Esophagus (tissue), 2 donors: ENCODE data around the gene HOXA4. TPM values are rescaled to one million over a fixed set of nuclear protein-coding genes. Genes with fewer than 3 reads are reported as not detected.

Experiments
- H3K27ac ChIP-seq, 2 donors: one replicate each; pipeline ENCODE4 v1.5.1; 2013; ENCODE audit warnings: low read depth in 2 of 2, mild to moderate bottlenecking in 2 of 2, inconsistent platforms in 1 of 2, low read length in 1 of 2, moderate library complexity in 1 of 2
- H3K27me3 ChIP-seq, 2 donors: one replicate each; pipeline ENCODE4 v1.6.1; 2013; ENCODE audit warnings: low read length in 2 of 2, control low read depth in 1 of 2, mild to moderate bottlenecking in 1 of 2; ENCODE audit not compliant: insufficient read depth in 2 of 2, control insufficient read depth in 1 of 2
- H3K36me3 ChIP-seq, 2 donors: one replicate each; pipeline ENCODE4 v1.6.1; 2013; ENCODE audit warnings: low read length in 1 of 2; ENCODE audit not compliant: control insufficient read depth in 2 of 2, insufficient read depth in 2 of 2
- H3K4me1 ChIP-seq, 2 donors: one replicate each; pipeline ENCODE4 v1.6.1; 2013; ENCODE audit warnings: low read length in 1 of 2; ENCODE audit not compliant: control insufficient read depth in 2 of 2, insufficient read depth in 2 of 2
- H3K4me3 ChIP-seq, 2 donors: one replicate each; pipeline ENCODE4 v1.5.1; 2013; ENCODE audit warnings: low read length in 2 of 2, mild to moderate bottlenecking in 2 of 2, low read depth in 1 of 2, moderate library complexity in 1 of 2
- H3K9me3 ChIP-seq, 2 donors: one replicate each; pipeline ENCODE4 v1.6.1; 2013; ENCODE audit warnings: mild to moderate bottlenecking in 2 of 2, low read depth in 1 of 2, low read length in 1 of 2, moderate library complexity in 1 of 2; ENCODE audit not compliant: control insufficient read depth in 2 of 2, insufficient read depth in 1 of 2
- WGBS, 2 donors: extraction: QIAGEN DNeasy Blood & Tissue Kit; methylation state at CpG; one replicate each; pipeline ENCODE4 v1.1.7; 2013; 5-methylcytosine and 5-hydroxymethylcytosine counted together
- polyA plus RNA-seq, 2 donors: library from polyadenylated mRNA; stranded (reverse); fragments of 200-250 nt; gene quantifications; one replicate each; pipeline ENCODE4 v1.2.3, GENCODE V29; 2013
- donor health status: healthy with polysubstance abuse.
- donor health status: Bipolar disorder and iron deficiency.

Gene HOXA4
- polyA plus RNA-seq, 2 donors: 7.6 to 8.6 TPM

DNA sequence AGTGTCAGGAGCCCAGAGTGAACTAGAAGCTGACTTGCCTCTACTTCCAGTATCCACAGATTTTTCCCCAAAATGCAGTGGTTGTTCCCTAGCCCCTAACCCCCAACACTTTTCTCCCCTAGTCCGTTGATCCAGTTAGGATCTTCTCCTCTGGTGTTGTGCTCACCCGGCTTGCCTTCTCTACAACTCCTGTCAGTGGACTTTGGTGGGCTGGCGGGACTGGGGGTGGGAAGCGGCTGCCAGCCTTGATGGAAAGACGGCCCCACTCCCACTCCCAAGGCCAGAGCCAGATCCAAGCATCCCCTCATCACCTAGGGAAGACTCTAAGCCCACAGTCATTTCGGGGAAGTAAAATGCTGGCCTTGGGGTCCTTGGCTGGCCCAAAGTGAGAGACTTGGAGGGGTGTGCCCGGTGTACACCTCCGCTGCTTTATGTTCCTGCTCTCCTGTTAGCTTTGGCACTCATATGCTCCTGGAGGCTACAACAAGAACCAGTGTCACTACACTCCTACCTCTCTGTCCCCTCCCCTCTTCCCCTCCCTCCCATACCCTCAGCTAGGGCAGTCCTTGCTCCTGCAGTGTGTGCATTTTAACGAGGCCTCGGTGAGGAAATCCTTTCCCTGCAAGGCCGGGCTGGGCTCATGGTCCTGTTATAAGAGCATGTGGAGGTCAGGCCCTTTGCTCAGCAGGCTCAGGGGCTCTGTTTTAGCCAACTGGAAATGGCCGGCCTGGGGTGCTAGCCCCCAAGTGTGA lies 44.5 kb upstream of the HOXA4 start:
- 53 to 70% methylated on average over 12 of the region's 12 CpGs for WGBS, 2 donors
- Histone ChIP-seq H3K4me3 (no peak overlapping the region), H3K27me3 (peaks cover 7 to 48% of the 10 kb centered on the region in 2 donors), H3K4me1 (peaks cover 2 to 9% of the 10 kb centered on the region in 2 donors), H3K9me3 (no peaks in the 10 kb centered on the region), H3K36me3 (no peaks in the 10 kb centered on the region), H3K27ac (no peak overlapping the region)

DNA sequence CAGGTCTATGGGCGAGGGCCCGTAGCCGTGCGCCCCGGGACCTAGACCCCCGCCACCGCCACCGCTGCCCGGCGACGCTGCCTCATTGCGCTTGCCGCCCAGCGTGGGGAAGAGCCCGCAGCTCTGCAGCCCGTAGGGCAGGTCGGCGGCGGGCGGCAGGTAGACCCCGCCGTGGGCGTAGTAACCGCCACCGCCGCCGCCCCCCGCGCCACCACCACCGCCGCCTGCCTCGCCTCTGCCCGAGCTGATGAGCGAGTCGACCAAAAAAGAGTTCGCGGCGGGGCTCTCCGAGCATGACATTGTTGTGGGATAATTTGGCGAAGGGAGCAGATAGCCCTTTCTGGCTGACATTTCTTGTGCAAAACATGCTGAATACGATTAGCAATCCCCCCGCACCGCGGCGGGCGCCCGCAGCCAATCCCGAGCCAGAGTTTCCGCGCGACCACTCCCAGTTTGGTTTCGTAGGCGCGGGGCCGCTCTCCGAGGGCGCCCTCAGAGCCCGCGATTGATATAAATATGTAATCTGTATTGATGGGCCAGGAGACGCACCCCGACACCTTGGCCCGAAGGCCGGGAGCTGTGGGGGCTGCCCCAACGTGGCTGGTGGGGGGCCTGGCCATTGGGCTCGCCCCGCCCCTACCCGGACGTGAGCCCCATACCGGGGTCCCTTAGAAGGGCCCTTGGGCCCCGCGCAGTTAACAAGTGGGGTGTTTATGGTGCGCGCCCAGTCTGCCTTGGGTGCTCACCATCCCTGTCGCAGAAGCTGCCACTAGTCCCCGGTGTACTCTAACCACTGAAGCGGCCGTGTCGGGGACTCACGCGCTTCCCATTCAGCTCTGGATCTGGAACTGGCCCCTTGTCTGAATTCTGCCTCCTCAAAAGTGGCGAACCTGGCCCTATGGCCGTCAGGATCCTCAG lies 43.7 kb upstream of the HOXA4 start, which contains the start of gene HOXA10:
TSS of gene HOXA10 (minus strand) at position 365 of the 918 bp plus-strand sequence. CDS start at position 351, 14 bp downstream.
- no peaks in the 10 kb centered on the region for H3K9me3 ChIP-seq
- H3K36me3 ChIP-seq: no peaks in the 10 kb centered on the region
- 7 to 10% methylated on average over 76 to 82 of the region's 82 CpGs for WGBS, 2 donors
- peaks cover 2 to 5% of the 10 kb centered on the region in 2 donors for H3K4me1 ChIP-seq
- peak within 1 kb of the TSS; percentile 42 to 54 for H3K4me3 ChIP-seq
- peaks cover 7 to 50% of the 10 kb centered on the region in 2 donors for H3K27me3 ChIP-seq
- H3K27ac ChIP-seq: no peak within 1 kb of the TSS

DNA sequence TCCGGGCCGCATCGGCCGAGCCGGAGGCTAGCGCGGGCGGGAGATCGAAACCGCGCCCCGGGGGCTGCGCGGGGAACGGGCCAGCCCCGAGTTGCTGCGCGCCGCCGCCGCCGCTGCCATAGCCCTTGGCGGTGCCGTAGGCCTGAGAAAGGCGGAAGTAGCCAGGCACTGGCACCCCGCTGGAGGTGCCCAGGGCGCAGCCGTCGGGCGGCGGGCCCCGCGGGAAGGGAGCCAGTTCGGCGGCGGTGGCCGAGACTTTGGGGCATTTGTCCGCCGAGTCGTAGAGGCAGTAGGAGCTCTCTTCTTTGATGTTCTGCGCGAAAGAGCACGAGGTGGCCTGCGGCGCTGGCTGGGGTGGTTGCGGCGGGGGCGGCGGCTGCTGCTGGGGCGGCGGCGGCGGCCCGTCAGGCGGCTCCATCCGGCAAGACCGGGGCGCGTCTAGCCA lies 43.0 kb upstream of the HOXA4 start:
- Histone ChIP-seq H3K27me3 (peaks cover 8 to 52% of the 10 kb centered on the region in 2 donors), H3K36me3 (no peaks in the 10 kb centered on the region), H3K4me3 (peak overlapping the region; percentile 42 to 54), H3K9me3 (no peaks in the 10 kb centered on the region), H3K27ac (no peak overlapping the region), H3K4me1 (peaks cover 2 to 5% of the 10 kb centered on the region in 2 donors)
- WGBS, 2 donors: 1% methylated on average over 42 to 59 of the region's 59 CpGs

DNA sequence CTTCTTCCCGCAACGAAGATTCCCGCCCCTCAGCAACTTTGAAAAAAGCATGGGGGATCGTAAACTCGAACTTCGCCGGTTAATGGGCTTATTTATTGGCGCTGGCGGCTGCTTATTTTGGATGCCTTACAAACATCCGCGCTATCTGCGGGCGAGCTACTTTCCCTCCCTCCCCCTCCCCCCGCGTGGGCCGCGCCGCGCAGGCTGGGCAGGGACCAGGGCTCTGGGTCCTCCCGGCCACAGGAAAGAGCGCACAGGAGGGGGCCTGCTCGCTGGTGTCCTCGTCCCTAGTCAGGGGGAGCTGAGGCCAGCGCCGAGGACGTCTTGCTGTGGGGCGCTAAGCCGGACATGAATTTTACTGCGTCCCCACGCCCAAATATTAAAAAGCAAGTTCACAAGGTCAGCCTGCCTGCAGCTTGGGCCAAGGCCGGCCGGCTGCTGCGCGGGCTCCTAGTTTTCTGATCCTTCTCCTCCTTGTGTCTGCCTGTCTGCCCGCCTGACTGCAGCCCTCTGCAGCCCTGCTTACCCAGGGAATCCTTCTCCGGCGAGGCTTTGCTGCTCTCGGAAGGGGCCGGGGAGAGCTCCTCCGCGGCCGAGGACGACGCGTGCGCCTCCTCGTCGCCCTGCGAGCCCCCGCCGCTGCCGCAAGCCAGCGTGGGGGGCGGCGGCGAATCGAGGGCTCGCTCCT lies 42.4 kb upstream of the HOXA4 start:
- 2 to 3% methylated on average over 57 to 58 of the region's 58 CpGs for WGBS, 2 donors
- Histone ChIP-seq H3K27me3 (peaks cover 12 to 56% of the 10 kb centered on the region in 2 donors), H3K27ac (no peak overlapping the region), H3K9me3 (peaks cover 0 to 4% of the 10 kb centered on the region in 2 donors), H3K4me3 (peak overlapping the region; percentile 42 to 54), H3K36me3 (no peaks in the 10 kb centered on the region), H3K4me1 (peaks cover 2 to 5% of the 10 kb centered on the region in 2 donors)

DNA sequence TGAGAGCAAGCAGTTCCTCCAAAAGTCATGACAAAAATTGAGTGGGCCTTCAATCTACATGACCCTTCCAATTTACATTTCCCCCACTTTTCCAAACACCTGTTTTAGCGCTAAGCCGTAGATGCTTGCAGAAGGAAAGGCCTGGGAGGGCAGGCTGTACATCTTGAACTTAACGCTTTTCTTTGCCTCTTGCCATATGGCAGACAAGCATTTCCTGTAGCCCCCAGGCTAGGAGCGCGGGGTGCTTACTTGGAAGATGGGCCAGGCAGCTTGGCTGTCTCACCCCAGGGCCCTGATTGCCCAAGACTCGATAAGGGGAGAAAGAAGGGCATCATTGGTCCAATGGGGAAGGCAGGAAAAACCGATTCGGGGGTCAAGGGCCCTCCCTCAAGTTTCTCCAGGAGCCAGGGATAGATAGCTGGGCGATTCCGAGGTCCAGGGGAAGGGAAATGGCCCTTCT lies 41.8 kb upstream of the HOXA4 start:
- no peaks in the 10 kb centered on the region for H3K36me3 ChIP-seq
- WGBS, 2 donors: 9 to 13% methylated on average over 10 of the region's 10 CpGs
- no peak overlapping the region for H3K27ac ChIP-seq
- H3K4me1 ChIP-seq: peaks cover 2 to 5% of the 10 kb centered on the region in 2 donors
- H3K4me3 ChIP-seq: peak overlapping the region in 1 of 2 donors; percentile 54
- peaks cover 0 to 4% of the 10 kb centered on the region in 2 donors for H3K9me3 ChIP-seq
- H3K27me3 ChIP-seq: peaks cover 12 to 61% of the 10 kb centered on the region in 2 donors

DNA sequence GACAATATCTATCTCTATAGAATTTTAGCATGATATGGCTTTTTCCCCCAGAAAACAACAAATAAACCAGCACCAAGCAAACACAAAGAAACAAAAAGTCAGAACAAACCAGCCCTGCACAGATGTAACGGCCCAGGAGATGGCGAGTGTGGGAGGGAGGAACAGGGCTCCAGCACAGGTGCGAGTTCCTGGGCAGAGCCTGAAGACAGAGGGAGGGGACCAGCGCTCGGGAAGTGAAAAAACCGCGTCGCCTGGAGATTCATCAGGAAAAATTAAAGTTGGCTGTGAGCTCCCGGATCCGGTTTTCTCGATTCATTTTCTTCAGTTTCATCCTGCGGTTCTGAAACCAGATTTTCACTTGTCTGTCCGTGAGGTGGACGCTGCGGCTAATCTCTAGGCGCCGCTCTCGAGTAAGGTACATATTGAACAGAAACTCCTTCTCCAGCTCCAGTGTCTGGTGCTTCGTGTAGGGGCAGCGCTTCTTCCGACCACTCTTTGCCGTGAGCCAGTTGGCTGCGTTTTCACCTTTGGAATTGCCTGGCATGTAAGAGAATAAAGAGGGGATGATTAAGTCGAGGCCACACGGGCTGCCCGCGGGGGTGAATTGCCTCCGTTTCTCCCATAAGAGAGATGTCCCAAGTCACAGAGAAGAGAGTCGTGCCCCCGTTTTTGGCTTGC lies 41.2 kb upstream of the HOXA4 start:
- no peaks in the 10 kb centered on the region for H3K36me3 ChIP-seq
- H3K27me3 ChIP-seq: peaks cover 12 to 60% of the 10 kb centered on the region in 2 donors
- 9% methylated on average over 30 of the region's 30 CpGs for WGBS, 2 donors
- H3K4me3 ChIP-seq: peak overlapping the region in 1 of 2 donors; percentile 4
- H3K9me3 ChIP-seq: peaks cover 0 to 4% of the 10 kb centered on the region in 2 donors
- H3K27ac ChIP-seq: no peak overlapping the region
- peaks cover 2 to 5% of the 10 kb centered on the region in 2 donors for H3K4me1 ChIP-seq

DNA sequence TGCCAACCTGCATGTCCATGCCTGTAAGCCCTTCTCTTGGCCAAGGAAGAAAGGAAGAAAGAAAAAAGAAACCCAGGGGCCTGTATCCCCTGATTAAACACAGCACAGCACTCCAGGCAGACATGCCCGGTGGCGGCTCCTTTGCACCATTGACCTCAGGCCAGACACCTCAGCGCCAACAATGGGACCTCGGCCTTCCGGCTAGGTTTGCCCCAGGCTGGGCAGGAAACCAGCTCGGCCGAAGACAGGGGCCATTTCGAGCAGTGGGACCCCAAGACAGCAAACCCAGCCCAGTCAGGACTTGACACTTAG lies 40.7 kb upstream of the HOXA4 start:
- WGBS, 2 donors: 5 to 11% methylated on average over 8 of the region's 8 CpGs
- no peak overlapping the region for H3K27ac ChIP-seq
- no peaks in the 10 kb centered on the region for H3K36me3 ChIP-seq
- peaks cover 2 to 5% of the 10 kb centered on the region in 2 donors for H3K4me1 ChIP-seq
- H3K27me3 ChIP-seq: peaks cover 10 to 63% of the 10 kb centered on the region in 2 donors
- H3K4me3 ChIP-seq: no peak overlapping the region
- peaks cover 0 to 4% of the 10 kb centered on the region in 2 donors for H3K9me3 ChIP-seq

DNA sequence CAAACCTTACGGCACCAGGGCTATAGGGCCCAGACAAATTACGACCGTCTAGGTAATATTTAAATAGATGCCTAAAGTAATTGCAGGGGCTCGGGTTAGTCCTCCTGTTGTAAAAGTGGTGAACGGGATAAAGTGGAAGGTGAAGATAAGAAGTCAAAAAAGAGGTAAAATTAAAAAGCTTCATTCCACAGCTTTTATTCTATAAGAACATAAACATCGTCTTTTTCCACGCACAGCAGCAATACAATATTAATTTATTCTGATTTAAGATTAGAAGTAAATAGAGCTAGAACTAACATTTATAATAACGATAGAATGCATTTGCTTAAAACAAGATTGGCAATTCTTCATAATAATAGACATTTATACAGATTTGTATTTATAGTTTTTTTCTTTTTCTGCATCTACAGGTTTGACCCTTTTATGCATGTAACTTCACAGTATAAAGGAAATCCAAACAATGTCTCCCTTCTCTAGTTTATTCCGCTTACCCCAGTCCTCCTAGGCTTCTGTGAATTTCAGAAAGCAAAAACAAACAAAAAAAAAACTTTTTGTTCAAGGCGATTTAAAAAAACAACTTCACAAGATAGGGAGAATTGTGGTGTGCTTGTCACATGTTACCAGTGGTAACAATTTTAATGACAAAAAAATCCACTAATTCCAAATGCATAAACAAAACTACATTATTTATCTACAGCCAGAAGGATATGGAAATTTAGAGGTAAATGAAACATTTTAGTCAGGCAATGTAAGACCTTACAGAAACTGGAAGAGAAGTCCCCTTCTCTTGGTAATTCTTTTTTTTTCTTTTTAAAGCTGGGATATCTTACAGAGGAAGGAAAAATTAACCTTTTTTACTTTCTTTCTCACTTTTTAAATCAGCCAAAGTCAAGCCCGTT lies 40.1 kb upstream of the HOXA4 start:
- no peaks in the 10 kb centered on the region for H3K36me3 ChIP-seq
- H3K4me1 ChIP-seq: peaks cover 2 to 7% of the 10 kb centered on the region in 2 donors
- peaks cover 0 to 8% of the 10 kb centered on the region in 2 donors for H3K9me3 ChIP-seq
- 31 to 33% methylated on average over 11 of the region's 11 CpGs for WGBS, 2 donors
- H3K4me3 ChIP-seq: no peak overlapping the region
- no peak overlapping the region for H3K27ac ChIP-seq
- H3K27me3 ChIP-seq: peaks cover 5 to 69% of the 10 kb centered on the region in 2 donors
